Naive B cell (primary cell): ENCODE results near the gene FBXW11. TPM values are rescaled to one million over a fixed set of nuclear protein-coding genes. Genes with fewer than 3 reads are reported as not detected.
A peak's percentile ranks its signal among the peaks of the same experiment; 100 is the strongest.

Source experiments
- ATAC-seq, 2 donors: fragments of 150-1000 bp; cut with Tn5 transposase; 2 replicates each; pipeline ENCODE4 v1.10.0; 2021; ENCODE audit warnings: low read depth in 2 of 2, mild to moderate bottlenecking in 2 of 2, moderate library complexity in 2 of 2
- DNase-seq: peaks from one replicate; pipeline ENCODE4 v3.0.0; 2022
- H3K27ac Mint-ChIP-seq, 6 donors: one replicate each; pipeline ENCODE4 v1.8.0; 2020 to 2022; ENCODE audit warnings: mild to moderate bottlenecking in 6 of 6, mixed read lengths in 6 of 6, moderate library complexity in 5 of 6, inconsistent platforms in 2 of 6
- H3K27me3 Mint-ChIP-seq, 3 donors: one replicate each; pipeline ENCODE4 v1.8.0; 2021 to 2022; ENCODE audit warnings: mixed read lengths in 3 of 3, mild to moderate bottlenecking in 1 of 3
- H3K36me3 Mint-ChIP-seq, 2 donors: one replicate each; pipeline ENCODE4 v1.8.0; 2020 to 2022; ENCODE audit warnings: mixed read lengths in 2 of 2, inconsistent platforms in 1 of 2, mild to moderate bottlenecking in 1 of 2
- H3K4me1 Mint-ChIP-seq, 3 donors: one replicate each; pipeline ENCODE4 v1.8.0; 2020 to 2022; ENCODE audit warnings: mixed read lengths in 3 of 3, inconsistent platforms in 1 of 3, mild to moderate bottlenecking in 1 of 3, moderate library complexity in 1 of 3
- H3K4me3 Mint-ChIP-seq, 8 donors: one replicate each; pipeline ENCODE4 v1.8.0; 2020 to 2022; ENCODE audit warnings: mild to moderate bottlenecking in 8 of 8, mixed read lengths in 8 of 8, moderate library complexity in 8 of 8, inconsistent platforms in 2 of 8
- H3K9me3 Mint-ChIP-seq, 7 donors: one replicate each; pipeline ENCODE4 v1.8.0; 2020 to 2022; ENCODE audit warnings: mixed read lengths in 7 of 7, mild to moderate bottlenecking in 5 of 7, inconsistent platforms in 2 of 7, moderate library complexity in 1 of 7
- polyA plus RNA-seq, 6 donors: library from polyadenylated mRNA; unstranded; fragments of 300-500 nt; fragmentation: Illumina TruSeq; gene quantifications; one replicate each; pipeline ENCODE4 v1.2.3, GENCODE V29; 2021; ENCODE audit warnings: low read depth in 6 of 6

FBXW11 gene
- polyA plus RNA-seq, 6 donors from 2014 or later = 35.9 to 48.0 (median 41.5) TPM

DNA sequence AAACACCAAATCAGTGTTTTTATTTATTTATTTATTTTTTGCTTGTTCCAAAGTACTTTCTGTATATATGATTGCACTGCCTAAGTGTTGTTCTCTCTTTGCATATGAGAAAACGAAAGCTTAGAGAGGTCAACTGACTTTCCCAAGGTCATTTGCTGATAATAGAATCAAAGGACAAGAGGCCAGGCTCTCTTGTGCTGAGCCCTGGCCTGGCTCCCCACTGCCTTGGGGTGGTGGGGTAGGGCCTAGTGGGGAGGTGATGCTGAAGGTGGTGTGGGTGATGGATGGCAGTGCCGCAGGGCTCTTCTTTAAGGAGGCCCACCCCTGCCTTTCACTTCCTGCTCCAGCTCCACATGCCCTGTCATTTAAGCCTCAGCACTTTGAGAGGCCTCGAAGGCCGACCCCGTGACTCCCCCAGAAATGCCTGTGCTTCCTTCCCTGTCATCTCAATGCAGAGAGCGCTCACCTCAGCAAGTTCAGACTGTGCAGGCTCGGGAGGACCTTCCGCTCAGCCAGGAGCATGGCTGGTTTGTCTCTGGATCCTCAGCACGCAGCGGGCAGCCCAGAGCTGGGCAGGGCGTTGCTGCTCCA is 161.3 kb downstream of the FBXW11 start:
- peaks cover 0 to 4% (median 0%) of the 10 kb centered on the region in 7 donors for H3K9me3 Mint-ChIP-seq
- no peak overlapping the region for H3K27ac Mint-ChIP-seq
- peaks cover 21 to 22% of the 10 kb centered on the region in 2 donors for H3K36me3 Mint-ChIP-seq
- peaks cover 0 to 3% (median 0%) of the 10 kb centered on the region in 3 donors for H3K4me1 Mint-ChIP-seq
- no peaks in the 10 kb centered on the region for H3K27me3 Mint-ChIP-seq
- DNase-seq = no peak
- no peak for ATAC-seq
- H3K4me3 Mint-ChIP-seq = no peak overlapping the region

DNA sequence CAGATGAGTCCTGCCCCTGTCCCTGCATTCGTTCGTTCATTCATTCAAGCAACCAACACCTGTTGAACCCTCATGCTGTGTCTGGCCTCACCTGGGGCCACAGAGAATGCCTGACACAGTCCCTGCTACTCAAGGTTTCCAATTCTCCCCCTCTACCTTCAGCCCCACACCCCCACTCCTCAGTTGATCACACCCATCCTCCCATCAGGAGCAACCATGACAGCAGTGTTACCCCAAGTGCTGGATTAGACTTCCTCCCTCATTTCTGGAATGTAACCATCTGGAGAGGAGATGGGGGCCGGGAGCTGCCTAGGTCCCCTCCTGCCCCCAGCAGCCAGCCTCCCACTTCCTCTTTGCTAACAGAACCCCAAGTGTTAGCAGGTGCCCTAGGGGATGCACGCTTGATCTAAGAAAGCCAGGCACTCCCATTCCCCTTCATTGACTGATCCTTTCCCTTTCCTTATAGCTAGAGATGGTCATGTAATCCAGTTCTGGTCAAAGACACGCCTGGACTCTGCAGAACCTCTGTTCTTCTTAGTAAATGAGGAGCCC is 163.6 kb downstream of the FBXW11 start:
- peak overlapping the region in 1 of 8 donors; percentile 5 for H3K4me3 Mint-ChIP-seq

DNA sequence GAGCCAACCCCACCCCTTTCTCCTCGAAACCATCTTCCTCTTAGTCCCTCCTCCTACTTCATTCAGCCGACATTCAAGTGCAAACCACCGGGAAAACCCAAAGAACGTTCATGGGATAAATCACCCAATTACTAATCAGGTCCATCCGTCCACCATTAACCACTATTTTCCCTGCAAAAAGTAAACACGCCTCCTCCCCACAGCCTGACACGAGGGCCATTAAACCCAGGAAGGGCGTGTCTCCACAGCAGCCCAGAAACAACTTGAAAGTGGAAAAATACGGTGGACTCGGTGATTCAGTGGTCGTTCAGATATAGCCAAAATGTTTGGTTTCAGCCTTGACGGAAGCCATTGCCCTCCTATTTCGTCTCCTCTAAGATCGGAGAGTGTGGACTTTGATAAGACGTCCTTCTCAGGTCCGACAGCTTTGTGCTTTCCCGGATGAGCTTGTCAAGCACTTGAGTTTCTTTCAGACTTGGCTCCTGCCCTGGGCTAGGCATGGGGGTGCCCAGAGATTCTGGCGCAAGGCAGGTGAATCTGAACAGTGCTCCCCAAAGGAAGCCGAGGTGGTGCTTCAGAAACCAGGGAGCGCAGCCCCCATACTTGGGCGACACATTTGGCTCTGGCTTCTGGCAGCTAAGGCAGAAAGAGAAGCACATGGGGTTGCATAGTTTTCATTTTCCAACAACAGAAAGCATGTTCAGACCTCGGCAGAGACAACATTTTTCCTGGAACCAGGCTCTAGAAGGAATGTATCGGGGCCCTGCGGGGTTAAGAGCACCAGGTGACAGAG is 164.3 kb downstream of the FBXW11 start:
- H3K27ac Mint-ChIP-seq = no peak overlapping the region

More for the DNA sequence above, 163.6 kb downstream of the FBXW11 start:
- Mint-ChIP-seq H3K4me1 (peaks cover 0 to 3% (median 0%) of the 10 kb centered on the region in 3 donors), H3K27ac (peak overlapping the region in 2 of 6 donors; percentile 47 to 63), H3K27me3 (no peaks in the 10 kb centered on the region), H3K9me3 (peaks cover 0 to 4% (median 0%) of the 10 kb centered on the region in 7 donors), H3K36me3 (peaks cover 11 to 15% of the 10 kb centered on the region in 2 donors)
- DNase-seq = no peak
- ATAC-seq = no peak

DNA sequence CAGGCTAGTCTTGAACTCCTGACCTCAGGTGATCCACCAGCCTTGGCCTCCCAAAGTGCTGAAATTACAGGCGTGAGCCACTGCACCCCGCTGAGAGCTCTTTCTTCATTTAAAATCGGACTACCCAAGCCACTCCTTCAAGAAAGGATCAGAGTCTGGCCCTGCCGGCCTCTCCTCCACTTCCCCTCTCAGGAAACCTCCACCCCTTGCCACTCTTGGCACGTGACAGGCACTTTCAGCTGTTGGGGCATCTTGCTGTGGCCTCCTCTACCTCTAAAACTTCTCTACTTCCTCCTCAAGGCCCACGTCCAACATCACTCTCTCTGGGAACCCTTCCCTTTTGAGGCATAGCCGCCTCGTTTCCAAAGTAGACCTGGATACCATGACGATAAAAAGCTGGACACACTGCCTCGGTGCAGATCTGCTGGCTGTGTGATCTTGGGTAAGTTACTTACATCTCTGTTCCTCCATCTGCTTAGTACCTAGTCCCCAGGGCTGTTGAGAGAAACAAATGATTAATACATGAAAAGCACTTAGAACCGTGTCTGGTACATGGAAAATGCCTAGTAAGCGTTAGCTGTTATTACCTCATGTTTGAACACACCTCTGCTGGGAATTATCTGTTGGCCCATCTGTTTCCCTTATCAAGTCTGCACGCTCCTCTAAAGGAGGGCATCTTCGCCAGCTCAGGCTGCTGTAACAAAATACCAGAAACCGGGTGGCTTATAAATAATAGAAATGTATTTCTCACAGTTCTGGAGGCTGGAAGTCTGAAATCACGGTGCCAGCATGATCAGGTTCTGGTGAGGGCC is 165.5 kb downstream of the FBXW11 start:
- ATAC-seq (no peak), DNase-seq (no peak)
- Mint-ChIP-seq H3K27me3 (no peaks in the 10 kb centered on the region), H3K27ac (peak overlapping the region in 1 of 6 donors; percentile 17), H3K36me3 (peaks cover 5 to 15% of the 10 kb centered on the region in 2 donors), H3K4me1 (peaks cover 0 to 3% (median 0%) of the 10 kb centered on the region in 3 donors), H3K9me3 (peaks cover 0 to 4% (median 0%) of the 10 kb centered on the region in 7 donors), H3K4me3 (peak overlapping the region in 1 of 8 donors; percentile 59)

More for the DNA sequence above, 164.3 kb downstream of the FBXW11 start:
- Mint-ChIP-seq H3K4me3 (peak overlapping the region in 1 of 8 donors; percentile 5), H3K4me1 (peaks cover 0 to 3% (median 0%) of the 10 kb centered on the region in 3 donors), H3K27me3 (no peaks in the 10 kb centered on the region), H3K9me3 (peaks cover 0 to 4% (median 0%) of the 10 kb centered on the region in 7 donors), H3K36me3 (peaks cover 6 to 15% of the 10 kb centered on the region in 2 donors)
- ATAC-seq = no peak
- DNase-seq = no peak

DNA sequence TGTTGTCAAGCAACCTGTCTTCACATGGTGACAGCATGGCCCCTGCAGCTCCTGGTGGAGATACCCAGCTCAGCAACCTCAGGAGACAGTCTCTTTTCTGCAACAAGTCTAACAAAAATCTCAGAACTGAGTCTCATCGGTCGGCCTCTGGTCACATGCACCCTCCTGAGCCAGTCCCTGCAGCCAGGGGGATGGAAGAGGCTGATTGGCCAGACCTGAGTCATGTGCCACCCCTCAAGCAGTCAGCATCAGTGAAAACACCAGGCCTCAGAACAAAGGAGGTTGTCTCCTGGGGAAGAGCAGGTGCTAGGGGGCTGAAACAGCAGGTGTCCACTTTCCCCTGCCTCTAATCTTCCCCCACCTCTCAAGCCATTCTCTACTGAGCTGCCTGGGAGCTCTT is 166.4 kb downstream of the FBXW11 start:
- Mint-ChIP-seq H3K4me1 (peaks cover 0 to 3% (median 0%) of the 10 kb centered on the region in 3 donors), H3K36me3 (peaks cover 5 to 15% of the 10 kb centered on the region in 2 donors), H3K4me3 (no peak overlapping the region), H3K27me3 (no peaks in the 10 kb centered on the region), H3K9me3 (peaks cover 0 to 4% (median 0%) of the 10 kb centered on the region in 7 donors), H3K27ac (peak overlapping the region in 1 of 6 donors; percentile 29)
- no peak for DNase-seq
- ATAC-seq = no peak

DNA sequence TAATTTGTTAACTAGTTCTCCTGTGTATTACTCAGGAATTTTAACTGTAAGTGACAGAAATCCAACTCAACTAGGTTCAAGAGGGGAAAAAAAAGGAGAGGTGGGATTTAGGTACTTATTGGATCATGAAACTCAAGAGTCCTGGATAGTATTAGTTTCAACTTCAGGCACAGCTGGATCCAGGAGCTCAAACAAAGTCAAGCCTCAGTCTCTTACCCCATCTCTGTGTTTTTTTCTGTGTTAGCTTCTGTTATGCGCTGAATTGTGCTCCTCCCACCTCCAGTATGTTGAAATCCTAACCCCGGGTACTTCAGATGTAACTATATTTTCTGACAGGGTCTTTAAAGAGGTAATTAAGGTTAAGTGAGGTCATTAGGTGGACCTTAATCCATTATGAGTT is 167.3 kb downstream of the FBXW11 start:
- ATAC-seq (no peak), DNase-seq (no peak)
- Mint-ChIP-seq H3K4me1 (peaks cover 0 to 3% (median 0%) of the 10 kb centered on the region in 3 donors), H3K4me3 (no peak overlapping the region), H3K27ac (no peak overlapping the region), H3K27me3 (no peaks in the 10 kb centered on the region), H3K9me3 (peaks cover 0 to 4% (median 2%) of the 10 kb centered on the region in 7 donors), H3K36me3 (peaks cover 5 to 15% of the 10 kb centered on the region in 2 donors)

DNA sequence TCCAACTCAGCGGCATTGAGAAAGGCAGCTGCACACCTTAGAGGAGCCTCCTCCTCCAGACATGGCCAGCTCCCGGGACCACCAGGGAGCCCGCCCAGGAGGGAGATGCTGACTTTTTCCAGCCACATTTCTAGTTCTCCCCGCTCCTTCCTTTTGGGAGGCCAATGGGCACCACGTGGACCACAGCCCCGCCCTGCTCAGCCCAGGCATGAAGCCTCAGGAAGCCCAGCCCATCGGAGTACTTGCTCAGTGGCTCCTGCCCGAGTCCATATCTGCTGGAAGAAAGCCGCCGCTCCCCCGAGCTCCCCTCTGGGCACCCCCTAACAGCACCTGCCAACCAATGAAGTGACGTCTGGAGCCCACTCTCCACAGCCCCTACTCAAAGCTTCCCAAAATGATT is 168.4 kb downstream of the FBXW11 start:
- Mint-ChIP-seq H3K27ac (no peak overlapping the region), H3K9me3 (peaks cover 3 to 13% (median 7%) of the 10 kb centered on the region in 7 donors), H3K36me3 (peaks cover 5 to 19% of the 10 kb centered on the region in 2 donors), H3K27me3 (no peaks in the 10 kb centered on the region), H3K4me1 (peaks cover 0 to 3% (median 0%) of the 10 kb centered on the region in 3 donors), H3K4me3 (no peak overlapping the region)
- no peak for ATAC-seq
- DNase-seq = no peak

DNA sequence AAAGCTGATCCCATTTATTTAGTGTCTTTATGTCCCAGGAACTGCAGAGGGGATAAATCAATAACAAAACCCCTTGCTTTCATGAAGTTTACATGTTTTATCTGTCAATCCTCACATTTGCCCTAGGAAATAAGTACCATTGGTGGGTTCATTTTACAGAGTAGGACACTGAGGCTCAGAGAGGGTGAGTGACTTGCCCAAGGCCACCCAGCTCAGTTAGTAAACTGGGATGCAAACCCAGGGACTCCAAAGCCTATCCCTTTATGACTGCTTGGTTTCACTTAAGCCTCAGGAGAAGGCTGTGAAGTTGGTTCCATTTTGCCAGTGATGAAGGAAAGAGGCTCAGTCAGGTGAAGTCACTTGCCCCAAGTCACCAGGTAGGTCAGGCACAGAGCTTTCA is 168.9 kb downstream of the FBXW11 start:
- ATAC-seq (no peak), DNase-seq (no peak)
- Mint-ChIP-seq H3K4me3 (no peak overlapping the region), H3K27ac (no peak overlapping the region), H3K36me3 (peaks cover 5 to 24% of the 10 kb centered on the region in 2 donors), H3K9me3 (peaks cover 4 to 15% (median 8%) of the 10 kb centered on the region in 7 donors), H3K27me3 (no peaks in the 10 kb centered on the region), H3K4me1 (no peaks in the 10 kb centered on the region)

DNA sequence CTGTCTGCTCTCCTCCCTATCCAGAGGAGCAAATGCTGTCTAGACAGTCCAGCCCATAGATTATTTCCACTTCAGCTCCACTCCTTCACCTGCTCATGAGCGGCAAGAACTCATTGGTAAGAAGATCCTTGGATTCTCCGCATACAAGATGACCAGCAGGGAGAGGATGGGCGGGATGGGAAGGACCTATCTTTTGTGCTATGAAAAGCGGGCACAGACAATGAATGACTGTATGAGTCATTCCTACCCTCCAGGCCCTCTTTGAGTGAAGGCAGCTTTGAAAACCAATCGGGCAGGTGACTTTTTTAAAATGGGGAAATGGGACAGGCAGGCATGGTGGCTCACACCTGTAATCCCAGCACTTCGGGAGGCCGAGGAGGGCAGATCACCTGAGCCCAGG is 171.4 kb downstream of the FBXW11 start:
- Mint-ChIP-seq H3K4me1 (no peaks in the 10 kb centered on the region), H3K4me3 (no peak overlapping the region), H3K27ac (no peak overlapping the region), H3K9me3 (peaks cover 14 to 32% (median 17%) of the 10 kb centered on the region in 7 donors), H3K36me3 (peaks cover 0 to 24% of the 10 kb centered on the region in 2 donors), H3K27me3 (no peaks in the 10 kb centered on the region)
- no peak for ATAC-seq
- no peak for DNase-seq

DNA sequence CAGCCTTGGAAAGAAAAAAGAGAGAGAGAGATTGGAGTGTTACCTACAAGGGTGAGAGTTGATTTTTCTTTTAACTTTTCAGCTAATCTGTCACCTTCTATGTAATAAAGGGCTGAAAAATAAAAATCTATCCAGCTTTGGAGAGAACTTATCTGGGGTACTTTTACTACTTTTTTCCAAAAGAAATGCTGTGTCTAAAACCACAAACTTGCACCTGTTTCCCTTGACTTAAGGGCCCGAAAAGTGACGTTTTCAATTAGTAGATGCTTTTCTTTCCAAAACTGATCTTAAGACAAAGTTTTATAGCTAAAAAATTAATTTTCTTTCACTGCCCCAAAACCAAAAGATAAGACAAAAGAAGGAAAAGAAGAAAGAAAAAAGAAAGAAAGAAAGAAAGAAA is 172.0 kb downstream of the FBXW11 start:
- Mint-ChIP-seq H3K36me3 (peaks cover 0 to 24% of the 10 kb centered on the region in 2 donors), H3K27ac (no peak overlapping the region), H3K4me1 (no peaks in the 10 kb centered on the region), H3K9me3 (peaks cover 14 to 32% (median 17%) of the 10 kb centered on the region in 7 donors), H3K27me3 (no peaks in the 10 kb centered on the region), H3K4me3 (no peak overlapping the region)
- DNase-seq = no peak
- ATAC-seq = no peak

DNA sequence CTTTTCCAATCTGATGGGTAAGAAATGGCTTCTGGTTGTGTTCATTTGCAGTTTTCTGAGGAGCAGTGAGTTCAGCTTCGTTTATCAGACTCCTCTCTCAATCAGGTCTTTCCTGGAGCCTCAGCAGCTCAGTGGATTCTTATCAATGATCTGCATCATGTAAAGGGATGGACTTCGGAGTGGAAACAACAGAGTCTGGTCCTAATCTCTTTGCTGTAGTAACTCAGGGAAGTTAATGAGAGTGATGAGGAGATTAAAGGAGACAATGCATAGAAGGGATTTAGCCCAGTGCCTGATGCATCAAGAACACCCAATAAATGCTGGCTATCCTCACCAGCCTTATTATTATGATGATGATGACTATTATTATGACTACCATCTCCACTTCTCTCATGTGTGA is 173.7 kb downstream of the FBXW11 start:
- no peak overlapping the region for H3K4me3 Mint-ChIP-seq
- DNase-seq (no peak), ATAC-seq (no peak)
- H3K9me3 Mint-ChIP-seq = peaks cover 14 to 32% (median 17%) of the 10 kb centered on the region in 7 donors
- H3K27me3 Mint-ChIP-seq = no peaks in the 10 kb centered on the region
- no peak overlapping the region for H3K27ac Mint-ChIP-seq
- H3K36me3 Mint-ChIP-seq = peaks cover 0 to 24% of the 10 kb centered on the region in 2 donors
- H3K4me1 Mint-ChIP-seq = no peaks in the 10 kb centered on the region

DNA sequence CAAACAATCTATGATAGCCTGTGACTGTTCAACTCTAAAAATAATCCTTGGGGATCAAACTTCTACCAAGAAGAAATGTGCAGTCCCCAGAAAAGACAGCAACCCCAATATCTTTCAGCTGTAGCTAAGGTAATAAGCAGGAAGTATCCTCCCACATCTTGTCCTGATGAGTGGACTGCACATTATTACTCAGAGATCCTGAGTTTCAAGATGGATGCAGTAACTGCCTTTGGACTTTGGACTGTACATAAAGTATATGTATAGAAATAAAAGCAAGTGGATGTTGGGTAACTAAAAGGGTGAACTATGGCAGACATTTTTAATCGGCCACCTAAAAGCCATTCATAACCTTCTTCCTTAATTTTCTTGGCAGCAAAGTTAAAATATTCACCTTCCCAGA is 175.8 kb downstream of the FBXW11 start:
- Mint-ChIP-seq H3K9me3 (peaks cover 14 to 32% (median 17%) of the 10 kb centered on the region in 7 donors), H3K27ac (no peak overlapping the region), H3K4me1 (no peaks in the 10 kb centered on the region), H3K36me3 (peaks cover 0 to 24% of the 10 kb centered on the region in 2 donors), H3K4me3 (no peak overlapping the region), H3K27me3 (no peaks in the 10 kb centered on the region)
- DNase-seq = no peak
- ATAC-seq = no peak

DNA sequence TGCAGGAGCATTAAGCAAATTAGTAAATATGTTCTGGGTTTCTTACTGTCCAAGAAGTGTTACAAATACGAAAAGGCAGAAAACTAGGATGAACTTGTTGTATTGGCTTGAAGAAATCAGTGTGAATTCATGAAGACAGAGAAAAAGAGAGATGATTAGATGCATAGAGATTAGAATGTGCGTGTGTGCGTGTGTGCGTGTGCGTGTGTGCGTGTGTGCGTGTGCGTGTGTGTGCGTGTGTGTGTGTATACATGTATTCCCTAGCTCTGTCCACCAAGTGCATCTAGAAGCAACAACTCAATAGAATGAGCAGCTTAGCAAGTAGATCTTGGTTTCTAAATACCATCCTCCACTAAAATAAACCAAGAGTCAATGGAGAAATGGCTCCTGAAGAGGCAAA is 179.3 kb downstream of the FBXW11 start:
- DNase-seq (no peak), ATAC-seq (no peak)
- Mint-ChIP-seq H3K27me3 (no peaks in the 10 kb centered on the region), H3K9me3 (peaks cover 7 to 13% (median 7%) of the 10 kb centered on the region in 7 donors), H3K4me3 (no peak overlapping the region), H3K4me1 (no peaks in the 10 kb centered on the region), H3K27ac (no peak overlapping the region), H3K36me3 (peaks cover 0 to 13% of the 10 kb centered on the region in 2 donors)
